ENCODE measurements around the gene ADTRP. TPM values are rescaled to one million over a fixed set of nuclear protein-coding genes. Genes with fewer than 3 reads are reported as not detected.

ADTRP gene
- total and polyA plus RNA-seq, 2 of the 13 experiments (the other 11 are each of a cell fraction or from before 2014, with no cell fraction given), result not detected

DNA sequence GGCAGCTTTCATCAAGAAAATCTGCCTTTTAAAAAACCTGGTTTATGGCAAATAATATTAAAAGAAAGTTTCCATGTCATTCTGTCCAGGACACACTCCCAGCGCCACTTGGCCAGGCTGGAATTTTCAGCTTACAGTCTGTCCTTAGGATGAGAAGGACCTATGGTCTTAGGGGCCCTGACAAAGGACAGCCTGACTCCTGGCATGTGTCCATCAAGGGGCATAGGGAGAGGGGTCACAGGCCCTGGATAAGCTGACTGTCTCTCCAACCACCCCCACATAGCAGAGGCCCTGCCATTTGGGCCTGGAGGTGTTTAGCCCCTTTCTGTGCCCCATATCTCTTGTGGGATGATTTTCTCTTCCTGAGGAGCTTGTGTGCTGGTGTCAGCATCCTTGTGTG, 60.6 kb downstream of the ADTRP start:
- CTCF ChIA-PET (ENCODE audit: low intra/inter-chr PET ratio, low total read pairs), result no interaction called here
- H2AFZ ChIP-seq (ENCODE audit: low read length), result no peak overlapping the region
- FAIRE-seq, result no peak
- H3K4me1 ChIP-seq (ENCODE audit: insufficient read depth, low read length), result no peaks in the 10 kb centered on the region
- BruUV-seq (replicated peaks), result no TSS peak
- H3K9ac ChIP-seq (ENCODE audit: insufficient read depth, low read depth, low read length), result no peak overlapping the region
- 64% methylated on average over 1 of the region's 1 CpG for WGBS (ENCODE audit: low lambda C conversion rate)
- no peaks in the 10 kb centered on the region for H3K9me3 ChIP-seq (ENCODE audit: low read length)
- TF ChIP-seq SOX13 (IDR thresholded peaks at IDR 0.05), result no peak
- TF ChIP-seq SOX13 (CRISPR knock-in tag; conservative IDR thresholded peaks at IDR 0.05 in 1 of 2, IDR thresholded peaks at IDR 0.05 in 1 of 2), result no peak
- no peak for TF ChIP-seq NCOA2 (CRISPR knock-in tag; IDR thresholded peaks at IDR 0.05)
- TF ChIP-seq DNMT1 (CRISPR knock-in tag; IDR thresholded peaks at IDR 0.05), result no peak
- TF ChIP-seq ZNF343 (CRISPR knock-in tag; IDR thresholded peaks at IDR 0.05), result no peak
- TF ChIP-seq WIZ (CRISPR knock-in tag; IDR thresholded peaks at IDR 0.05), result no peak
- TF ChIP-seq NRL (CRISPR knock-in tag; IDR thresholded peaks at IDR 0.05; ENCODE audit: borderline replicate concordance), result no peak
- TF ChIP-seq, protein P1, sequence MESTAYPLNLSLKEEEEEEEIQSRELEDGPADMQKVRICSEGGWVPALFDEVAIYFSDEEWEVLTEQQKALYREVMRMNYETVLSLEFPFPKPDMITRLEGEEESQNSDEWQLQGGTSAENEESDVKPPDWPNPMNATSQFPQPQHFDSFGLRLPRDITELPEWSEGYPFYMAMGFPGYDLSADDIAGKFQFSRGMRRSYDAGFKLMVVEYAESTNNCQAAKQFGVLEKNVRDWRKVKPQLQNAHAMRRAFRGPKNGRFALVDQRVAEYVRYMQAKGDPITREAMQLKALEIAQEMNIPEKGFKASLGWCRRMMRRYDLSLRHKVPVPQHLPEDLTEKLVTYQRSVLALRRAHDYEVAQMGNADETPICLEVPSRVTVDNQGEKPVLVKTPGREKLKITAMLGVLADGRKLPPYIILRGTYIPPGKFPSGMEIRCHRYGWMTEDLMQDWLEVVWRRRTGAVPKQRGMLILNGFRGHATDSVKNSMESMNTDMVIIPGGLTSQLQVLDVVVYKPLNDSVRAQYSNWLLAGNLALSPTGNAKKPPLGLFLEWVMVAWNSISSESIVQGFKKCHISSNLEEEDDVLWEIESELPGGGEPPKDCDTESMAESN (CRISPR knock-in tag; conservative IDR thresholded peaks at IDR 0.05), result no peak
- no peak for TF ChIP-seq HNF4G (IDR thresholded peaks at IDR 0.05; ENCODE audit: borderline replicate concordance, low read depth, low read length)
- no peak for TF ChIP-seq HNF4G (CRISPR knock-in tag; IDR thresholded peaks at IDR 0.05; ENCODE audit: borderline replicate concordance, low read depth)
- TF ChIP-seq SIX1 (CRISPR knock-in tag; IDR thresholded peaks at IDR 0.05; ENCODE audit: borderline replicate concordance), result no peak
- no peak for TF ChIP-seq HCFC1 (IDR thresholded peaks at IDR 0.05; ENCODE audit: low read depth, low read length)
- TF ChIP-seq SETDB1 (CRISPR knock-in tag; IDR thresholded peaks at IDR 0.05; ENCODE audit: borderline replicate concordance), result no peak
- no peak for TF ChIP-seq ZNF44 (CRISPR knock-in tag; IDR thresholded peaks at IDR 0.05)
- no peak for TF ChIP-seq ESRRA (CRISPR knock-in tag; IDR thresholded peaks at IDR 0.05; ENCODE audit: low read depth)
- TF ChIP-seq ZNF598 (CRISPR knock-in tag; IDR thresholded peaks at IDR 0.05; ENCODE audit: borderline replicate concordance), result no peak
- TF ChIP-seq, protein P2, sequence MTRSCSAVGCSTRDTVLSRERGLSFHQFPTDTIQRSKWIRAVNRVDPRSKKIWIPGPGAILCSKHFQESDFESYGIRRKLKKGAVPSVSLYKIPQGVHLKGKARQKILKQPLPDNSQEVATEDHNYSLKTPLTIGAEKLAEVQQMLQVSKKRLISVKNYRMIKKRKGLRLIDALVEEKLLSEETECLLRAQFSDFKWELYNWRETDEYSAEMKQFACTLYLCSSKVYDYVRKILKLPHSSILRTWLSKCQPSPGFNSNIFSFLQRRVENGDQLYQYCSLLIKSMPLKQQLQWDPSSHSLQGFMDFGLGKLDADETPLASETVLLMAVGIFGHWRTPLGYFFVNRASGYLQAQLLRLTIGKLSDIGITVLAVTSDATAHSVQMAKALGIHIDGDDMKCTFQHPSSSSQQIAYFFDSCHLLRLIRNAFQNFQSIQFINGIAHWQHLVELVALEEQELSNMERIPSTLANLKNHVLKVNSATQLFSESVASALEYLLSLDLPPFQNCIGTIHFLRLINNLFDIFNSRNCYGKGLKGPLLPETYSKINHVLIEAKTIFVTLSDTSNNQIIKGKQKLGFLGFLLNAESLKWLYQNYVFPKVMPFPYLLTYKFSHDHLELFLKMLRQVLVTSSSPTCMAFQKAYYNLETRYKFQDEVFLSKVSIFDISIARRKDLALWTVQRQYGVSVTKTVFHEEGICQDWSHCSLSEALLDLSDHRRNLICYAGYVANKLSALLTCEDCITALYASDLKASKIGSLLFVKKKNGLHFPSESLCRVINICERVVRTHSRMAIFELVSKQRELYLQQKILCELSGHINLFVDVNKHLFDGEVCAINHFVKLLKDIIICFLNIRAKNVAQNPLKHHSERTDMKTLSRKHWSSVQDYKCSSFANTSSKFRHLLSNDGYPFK (CRISPR knock-in tag; IDR thresholded peaks at IDR 0.05; ENCODE audit: borderline replicate concordance), result no peak
- intact Hi-C loops (cut with micrococcal nuclease; ENCODE audit: unreplicated experiment), result loop anchor here (10.0 kb wide), 1 partner anchor 97 kb away; no protein-coding TSS in a partner anchor
- POLR2A ChIA-PET, result no interaction called here
- no peaks in the 10 kb centered on the region for H4K20me1 ChIP-seq (ENCODE audit: insufficient read depth, low read length)
- H3K27ac ChIP-seq (ENCODE audit: extremely low read length, insufficient read depth, low read length), result no peak overlapping the region
- no peak for ATAC-seq
- DNase-seq (ENCODE audit: low spot score), result no peak
- in situ Hi-C loops (cut with HindIII; ENCODE audit: extremely low pct_ligation_motif_present, low pct_unique_long_range_greater_than_20kb), result no loop called here
- no peaks in the 10 kb centered on the region; a peak in 3 of 5 replicates for H3K27me3 ChIP-seq (ENCODE audit: control insufficient read depth in 1 of 2, insufficient read depth in 2 of 2, low read length in 2 of 2)
- no peaks in the 10 kb centered on the region for H3K79me2 ChIP-seq (ENCODE audit: insufficient read depth, low read length)
- no peak overlapping the region for H3K4me2 ChIP-seq (ENCODE audit: low read depth, low read length)
- H3K4me3 ChIP-seq (replicated peaks in 1 of 3; ENCODE audit: insufficient read depth in 1 of 3, low read depth in 2 of 3, low read length in 3 of 3), result no peak overlapping the region
- H3K36me3 ChIP-seq (replicated peaks in 1 of 2; ENCODE audit: control insufficient read depth in 1 of 2, insufficient read depth in 2 of 2, low read length in 2 of 2), result no peaks in the 10 kb centered on the region

All from HepG2 (cell line).